Nephron progenitor cell (in vitro differentiated cells): Measurements from ENCODE around the gene KLHDC4.
A peak's percentile ranks its signal among the peaks of the same experiment; 100 is the strongest.

Experiments
- DNase-seq: peaks from one replicate; pipeline ENCODE4 v3.0.0; 2021
- H3K27ac Mint-ChIP-seq: 2 replicates; pipeline ENCODE4 v1.8.0; 2021; ENCODE audit warnings: mild to moderate bottlenecking, moderate library complexity, mixed read lengths
- H3K27me3 Mint-ChIP-seq: 2 replicates; pipeline ENCODE4 v1.8.0; 2021; ENCODE audit warnings: mild to moderate bottlenecking, low read depth, mixed read lengths; ENCODE audit not compliant: poor library complexity
- H3K36me3 Mint-ChIP-seq: 2 replicates; pipeline ENCODE4 v1.8.0; 2021; ENCODE audit warnings: low read depth, mixed read lengths
- H3K4me1 Mint-ChIP-seq: 2 replicates; pipeline ENCODE4 v1.8.0; 2021; ENCODE audit warnings: mixed read lengths
- H3K4me3 Mint-ChIP-seq: 2 replicates; pipeline ENCODE4 v1.8.0; 2021; ENCODE audit warnings: mild to moderate bottlenecking, moderate library complexity, mixed read lengths
- H3K9me3 Mint-ChIP-seq: 2 replicates; pipeline ENCODE4 v1.8.0; 2021; ENCODE audit warnings: mild to moderate bottlenecking, moderate library complexity, mixed read lengths
- CTCF ChIP-seq: fragments of 200-600 bp; sonication (generic); IDR thresholded peaks from 2 replicates; pipeline ENCODE4 v1.5.0; 2021; ENCODE audit warnings: antibody characterized with exemption

The KLHDC4 gene

DNA sequence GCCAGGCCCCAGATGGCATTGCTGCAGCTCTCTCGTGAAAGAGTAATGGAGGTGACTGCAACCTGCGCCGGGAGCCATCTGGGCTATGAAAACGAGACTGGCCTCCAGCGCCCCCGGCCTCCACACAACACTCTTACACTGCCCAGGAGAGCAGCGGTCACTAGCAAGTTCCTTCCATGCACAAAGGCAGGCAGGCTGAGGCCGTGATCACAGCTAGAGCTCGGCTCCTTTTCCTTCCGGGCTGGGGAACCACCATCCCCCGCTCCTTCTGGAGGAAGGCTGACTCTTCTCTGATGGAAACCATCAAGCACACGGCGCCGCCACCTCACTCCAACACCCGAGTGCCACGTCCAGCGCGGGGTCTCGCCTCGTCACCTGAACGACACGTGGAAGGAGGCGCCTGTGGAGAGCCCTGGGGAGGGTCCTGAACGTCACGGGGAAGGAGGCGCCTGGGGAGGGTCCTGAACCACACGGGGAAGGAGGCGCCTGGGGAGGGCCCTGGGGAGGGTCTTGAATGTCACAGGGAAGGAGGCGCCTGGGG is 61.9 kb downstream of the KLHDC4 start:
- no peak for DNase-seq
- no peak overlapping the region for H3K4me3 Mint-ChIP-seq
- H3K27ac Mint-ChIP-seq: peak overlapping the region; percentile 64

GRCh38 chr16:87703071-87703470 is 62.7 kb downstream of the KLHDC4 start:
- H3K27ac Mint-ChIP-seq: peak overlapping the region; percentile 64
- TF ChIP-seq CTCF: no peak
- H3K36me3 Mint-ChIP-seq: peaks cover 13% of the 10 kb centered on the region
- H3K4me3 Mint-ChIP-seq: no peak overlapping the region
- H3K27me3 Mint-ChIP-seq: peaks cover 3% of the 10 kb centered on the region
- DNase-seq: no peak
- H3K9me3 Mint-ChIP-seq: no peaks in the 10 kb centered on the region
- peaks cover 41% of the 10 kb centered on the region for H3K4me1 Mint-ChIP-seq

More for the DNA sequence above, 61.9 kb downstream of the KLHDC4 start:
- Mint-ChIP-seq H3K4me1 (peaks cover 48% of the 10 kb centered on the region), H3K36me3 (peaks cover 20% of the 10 kb centered on the region), H3K9me3 (no peaks in the 10 kb centered on the region), H3K27me3 (peaks cover 3% of the 10 kb centered on the region)
- TF ChIP-seq CTCF: no peak

DNA sequence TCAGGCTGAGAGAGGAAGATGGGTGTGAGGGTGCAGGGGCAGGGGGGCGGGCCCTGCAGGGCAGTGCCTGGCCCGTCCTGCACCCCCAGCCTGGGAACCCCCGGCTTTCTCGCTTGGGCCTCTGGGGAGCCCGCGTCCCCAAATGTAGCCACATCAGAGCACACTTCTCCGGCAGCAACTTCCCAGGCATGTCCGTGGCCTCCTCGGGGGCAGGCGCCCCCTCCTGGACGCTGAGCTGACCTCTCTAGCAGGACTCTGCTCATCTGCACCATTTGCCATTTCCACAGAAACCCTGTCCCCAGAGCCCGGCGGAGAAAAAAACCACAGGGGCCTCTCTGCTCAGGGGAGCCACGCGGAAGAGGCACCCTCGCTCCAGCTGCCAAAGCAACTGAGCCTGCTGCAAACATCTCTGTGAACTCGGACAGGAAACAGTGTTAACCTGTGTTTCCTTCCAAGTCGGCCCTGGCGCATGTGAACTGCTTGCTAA is 63.4 kb downstream of the KLHDC4 start:
- H3K27ac Mint-ChIP-seq: peak overlapping the region; percentile 29

DNA sequence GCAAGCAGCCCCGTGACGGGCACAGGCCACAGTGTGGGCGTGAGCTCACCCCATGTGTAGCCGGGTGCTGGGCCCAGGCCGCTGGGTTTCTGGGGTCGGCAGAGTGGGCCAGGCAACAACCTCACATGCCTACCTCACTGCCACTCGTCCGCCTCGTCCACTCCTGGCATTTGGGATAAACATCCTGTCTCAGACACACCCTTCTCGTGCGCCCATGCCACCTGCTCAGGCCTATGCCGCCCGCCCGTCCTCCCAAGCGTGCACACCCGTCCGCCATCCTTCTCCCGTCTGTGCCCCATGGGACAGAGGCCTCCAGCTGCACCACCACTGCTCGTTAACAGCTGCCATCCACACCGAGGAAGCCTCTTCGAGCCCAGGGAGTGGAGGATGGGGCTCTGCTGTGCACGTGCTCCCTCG is 64.3 kb downstream of the KLHDC4 start:
- Mint-ChIP-seq H3K9me3 (no peaks in the 10 kb centered on the region), H3K4me1 (peaks cover 33% of the 10 kb centered on the region), H3K27me3 (peaks cover 3% of the 10 kb centered on the region), H3K36me3 (peaks cover 13% of the 10 kb centered on the region), H3K4me3 (no peak overlapping the region), H3K27ac (no peak overlapping the region)
- DNase-seq: no peak
- TF ChIP-seq CTCF: no peak

More for the DNA sequence above, 63.4 kb downstream of the KLHDC4 start:
- Mint-ChIP-seq H3K4me3 (no peak overlapping the region), H3K4me1 (peaks cover 38% of the 10 kb centered on the region), H3K9me3 (no peaks in the 10 kb centered on the region), H3K27me3 (peaks cover 3% of the 10 kb centered on the region), H3K36me3 (peaks cover 9% of the 10 kb centered on the region)
- peak; percentile 58 for TF ChIP-seq CTCF
- peak; percentile 67 for DNase-seq

- no peak for TF ChIP-seq CTCF
- Mint-ChIP-seq H3K36me3 (peaks cover 15% of the 10 kb centered on the region), H3K4me3 (no peak overlapping the region), H3K27ac (no peak overlapping the region), H3K9me3 (no peaks in the 10 kb centered on the region), H3K27me3 (peaks cover 3% of the 10 kb centered on the region), H3K4me1 (peaks cover 31% of the 10 kb centered on the region)
- no peak for DNase-seq
These were observed 64.7 kb downstream of the KLHDC4 start for GRCh38 chr16:87701078-87701460.

GRCh38 chr16:87700406-87701077 is 65.2 kb downstream of the KLHDC4 start:
- no peak for DNase-seq
- TF ChIP-seq CTCF: no peak
- no peak overlapping the region for H3K4me3 Mint-ChIP-seq
- no peak overlapping the region for H3K27ac Mint-ChIP-seq
- no peaks in the 10 kb centered on the region for H3K9me3 Mint-ChIP-seq
- peaks cover 3% of the 10 kb centered on the region for H3K27me3 Mint-ChIP-seq
- H3K4me1 Mint-ChIP-seq: peaks cover 27% of the 10 kb centered on the region
- H3K36me3 Mint-ChIP-seq: peaks cover 15% of the 10 kb centered on the region
